Ammon's horn (tissue), 1 donor: ENCODE data around the gene HERC4.
A peak's percentile ranks its signal among the peaks of the same experiment; 100 is the strongest.

Source experiments
- DNase-seq: peaks from one replicate; pipeline ENCODE4 v3.0.0-alpha.2; 2016; ENCODE audit warnings: low spot score

HERC4 gene

GRCh38 chr10:68074775-68075549 is at the start of gene HERC4:
TSS of gene HERC4 (minus strand) at chr10:68075283. CDS start at chr10:68073108, 2,175 bp downstream.
- peak; percentile 96 for DNase-seq

GRCh38 chr10:68124718-68125117 is 49.6 kb upstream of the HERC4 start:
- DNase-seq, result no peak

GRCh38 chr10:68121852-68122251 is 46.8 kb upstream of the HERC4 start:
- DNase-seq, result no peak

- DNase-seq, result no peak
These were observed 46.1 kb upstream of the HERC4 start for GRCh38 chr10:68121020-68121743.

GRCh38 chr10:68118657-68119056 is 43.6 kb upstream of the HERC4 start:
- no peak for DNase-seq

GRCh38 chr10:68112837-68113236 is 37.8 kb upstream of the HERC4 start:
- DNase-seq, result no peak

- DNase-seq, result no peak
These were observed 36.5 kb upstream of the HERC4 start for GRCh38 chr10:68111584-68111983.

- no peak for DNase-seq
These were observed 34.9 kb upstream of the HERC4 start for GRCh38 chr10:68110027-68110426.

GRCh38 chr10:68109331-68109730 is 34.2 kb upstream of the HERC4 start, which contains the start of gene MYPN:
TSS of gene MYPN (plus strand) at chr10:68109488. CDS start at chr10:68121439, 11,951 bp downstream.
- DNase-seq, result no peak

- DNase-seq, result no peak
These were observed 33.6 kb upstream of the HERC4 start for GRCh38 chr10:68108653-68109052.

- no peak for DNase-seq
These were observed 33.0 kb upstream of the HERC4 start for GRCh38 chr10:68108051-68108450.

- no peak for DNase-seq
These were observed 32.6 kb upstream of the HERC4 start for GRCh38 chr10:68107651-68108050.

- no peak for DNase-seq
These were observed 31.6 kb upstream of the HERC4 start for GRCh38 chr10:68106656-68107055.

- peak; percentile 5 for DNase-seq
These were observed 30.7 kb upstream of the HERC4 start for GRCh38 chr10:68105820-68106219.

GRCh38 chr10:68103901-68104300 is 28.8 kb upstream of the HERC4 start:
- no peak for DNase-seq

GRCh38 chr10:68103261-68103878 is 28.3 kb upstream of the HERC4 start:
- DNase-seq, result no peak

GRCh38 chr10:68101066-68101465 is 26.0 kb upstream of the HERC4 start:
- no peak for DNase-seq

GRCh38 chr10:68099736-68100135 is 24.7 kb upstream of the HERC4 start:
- no peak for DNase-seq

- DNase-seq, result peak; percentile 28
These were observed 21.9 kb upstream of the HERC4 start for GRCh38 chr10:68096913-68097516.

GRCh38 chr10:68095153-68095552 is 20.1 kb upstream of the HERC4 start:
- no peak for DNase-seq

- no peak for DNase-seq
These were observed 17.4 kb upstream of the HERC4 start for GRCh38 chr10:68092512-68092911.

- no peak for DNase-seq
These were observed 15.5 kb upstream of the HERC4 start for GRCh38 chr10:68090586-68090985.
